ENCODE results near the gene MXRA8.

Gene MXRA8

GRCh38 chr1:1340791-1341548 is 17.4 kb downstream of the MXRA8 start:
- WGBS, 2 experiments (ENCODE audit: insufficient coverage in 2 of 2): 94 to 95% methylated on average over 28 to 36 of the region's 36 CpGs
- Histone ChIP-seq H3K4me3 (ENCODE audit: extremely low read depth, insufficient read depth, low read length, poor library complexity, severe bottlenecking) (no peak overlapping the region), H3K27ac (ENCODE audit: low read depth, low read length, severe bottlenecking) (no peak overlapping the region), H3K36me3 (ENCODE audit: control insufficient read depth, insufficient read depth, low read length) (peaks cover 48% of the 10 kb centered on the region), H3K4me1 (ENCODE audit: control insufficient read depth, insufficient read depth, low read length, poor library complexity, severe bottlenecking) (peaks cover 8% of the 10 kb centered on the region), H3K9me3 (ENCODE audit: control insufficient read depth, low read length) (no peaks in the 10 kb centered on the region)

GRCh38 chr1:1340185-1340584 is 18.2 kb downstream of the MXRA8 start:
- Histone ChIP-seq H3K4me1 (ENCODE audit: control insufficient read depth, insufficient read depth, low read length, poor library complexity, severe bottlenecking) (peaks cover under 1% of the 10 kb centered on the region), H3K36me3 (ENCODE audit: control insufficient read depth, insufficient read depth, low read length) (peaks cover 49% of the 10 kb centered on the region), H3K27ac (ENCODE audit: low read depth, low read length, severe bottlenecking) (no peak overlapping the region), H3K9me3 (ENCODE audit: control insufficient read depth, low read length) (no peaks in the 10 kb centered on the region), H3K4me3 (ENCODE audit: extremely low read depth, insufficient read depth, low read length, poor library complexity, severe bottlenecking) (no peak overlapping the region)
- 94 to 95% methylated on average over 14 to 23 of the region's 23 CpGs for WGBS, 2 experiments (ENCODE audit: insufficient coverage in 2 of 2)

- Histone ChIP-seq H3K27ac (ENCODE audit: low read depth, low read length, severe bottlenecking) (no peak overlapping the region), H3K36me3 (ENCODE audit: control insufficient read depth, insufficient read depth, low read length) (peaks cover 49% of the 10 kb centered on the region), H3K9me3 (ENCODE audit: control insufficient read depth, low read length) (no peaks in the 10 kb centered on the region), H3K4me3 (ENCODE audit: extremely low read depth, insufficient read depth, low read length, poor library complexity, severe bottlenecking) (no peak overlapping the region), H3K4me1 (ENCODE audit: control insufficient read depth, insufficient read depth, low read length, poor library complexity, severe bottlenecking) (no peaks in the 10 kb centered on the region)
- WGBS, 2 experiments (ENCODE audit: insufficient coverage in 2 of 2): 95 to 96% methylated on average over 35 to 36 of the region's 36 CpGs
Measured at GRCh38 chr1:1338278-1338677, 20.1 kb downstream of the MXRA8 start.

GRCh38 chr1:1337793-1338147 is 20.6 kb downstream of the MXRA8 start:
- H3K4me1 ChIP-seq (ENCODE audit: control insufficient read depth, insufficient read depth, low read length, poor library complexity, severe bottlenecking): no peaks in the 10 kb centered on the region
- WGBS, 2 experiments (ENCODE audit: insufficient coverage in 2 of 2): 84 to 90% methylated on average over 9 to 13 of the region's 18 CpGs

GRCh38 chr1:1336931-1337792 is 21.2 kb downstream of the MXRA8 start:
- Histone ChIP-seq H3K27ac (ENCODE audit: low read depth, low read length, severe bottlenecking) (no peak overlapping the region), H3K9me3 (ENCODE audit: control insufficient read depth, low read length) (no peaks in the 10 kb centered on the region), H3K36me3 (ENCODE audit: control insufficient read depth, insufficient read depth, low read length) (peaks cover 49% of the 10 kb centered on the region), H3K4me3 (ENCODE audit: extremely low read depth, insufficient read depth, low read length, poor library complexity, severe bottlenecking) (no peak overlapping the region), H3K4me1 (ENCODE audit: control insufficient read depth, insufficient read depth, low read length, poor library complexity, severe bottlenecking) (no peaks in the 10 kb centered on the region)
- 95 to 98% methylated on average over 26 to 32 of the region's 32 CpGs for WGBS, 2 experiments (ENCODE audit: insufficient coverage in 2 of 2)

More at GRCh38 chr1:1337793-1338147, 20.6 kb downstream of the MXRA8 start:
- H3K36me3 ChIP-seq (ENCODE audit: control insufficient read depth, insufficient read depth, low read length): peaks cover 49% of the 10 kb centered on the region
- H3K9me3 ChIP-seq (ENCODE audit: control insufficient read depth, low read length): no peaks in the 10 kb centered on the region
- no peak overlapping the region for H3K27ac ChIP-seq (ENCODE audit: low read depth, low read length, severe bottlenecking)
- H3K4me3 ChIP-seq (ENCODE audit: extremely low read depth, insufficient read depth, low read length, poor library complexity, severe bottlenecking): no peak overlapping the region

GRCh38 chr1:1336446-1336845 is 21.9 kb downstream of the MXRA8 start:
- 94 to 95% methylated on average over 19 to 26 of the region's 26 CpGs for WGBS, 2 experiments (ENCODE audit: insufficient coverage in 2 of 2)
- H3K4me3 ChIP-seq (ENCODE audit: extremely low read depth, insufficient read depth, low read length, poor library complexity, severe bottlenecking): no peak overlapping the region

GRCh38 chr1:1335792-1336248 is 22.5 kb downstream of the MXRA8 start:
- WGBS, 2 experiments (ENCODE audit: insufficient coverage in 2 of 2): 94 to 98% methylated on average over 18 to 19 of the region's 21 CpGs
- no peak overlapping the region for H3K4me3 ChIP-seq (ENCODE audit: extremely low read depth, insufficient read depth, low read length, poor library complexity, severe bottlenecking)
- H3K4me1 ChIP-seq (ENCODE audit: control insufficient read depth, insufficient read depth, low read length, poor library complexity, severe bottlenecking): no peaks in the 10 kb centered on the region
- no peaks in the 10 kb centered on the region for H3K9me3 ChIP-seq (ENCODE audit: control insufficient read depth, low read length)
- H3K27ac ChIP-seq (ENCODE audit: low read depth, low read length, severe bottlenecking): no peak overlapping the region
- peaks cover 36% of the 10 kb centered on the region for H3K36me3 ChIP-seq (ENCODE audit: control insufficient read depth, insufficient read depth, low read length)

More at GRCh38 chr1:1336446-1336845, 21.9 kb downstream of the MXRA8 start:
- H3K27ac ChIP-seq (ENCODE audit: low read depth, low read length, severe bottlenecking): no peak overlapping the region
- H3K4me1 ChIP-seq (ENCODE audit: control insufficient read depth, insufficient read depth, low read length, poor library complexity, severe bottlenecking): no peaks in the 10 kb centered on the region
- no peaks in the 10 kb centered on the region for H3K9me3 ChIP-seq (ENCODE audit: control insufficient read depth, low read length)
- H3K36me3 ChIP-seq (ENCODE audit: control insufficient read depth, insufficient read depth, low read length): peaks cover 42% of the 10 kb centered on the region

GRCh38 chr1:1335283-1335682 is 23.1 kb downstream of the MXRA8 start:
- 95 to 97% methylated on average over 11 to 15 of the region's 16 CpGs for WGBS, 2 experiments (ENCODE audit: insufficient coverage in 2 of 2)
- H3K9me3 ChIP-seq (ENCODE audit: control insufficient read depth, low read length): no peaks in the 10 kb centered on the region
- H3K36me3 ChIP-seq (ENCODE audit: control insufficient read depth, insufficient read depth, low read length): peaks cover 31% of the 10 kb centered on the region
- H3K4me3 ChIP-seq (ENCODE audit: extremely low read depth, insufficient read depth, low read length, poor library complexity, severe bottlenecking): no peak overlapping the region
- H3K4me1 ChIP-seq (ENCODE audit: control insufficient read depth, insufficient read depth, low read length, poor library complexity, severe bottlenecking): no peaks in the 10 kb centered on the region
- H3K27ac ChIP-seq (ENCODE audit: low read depth, low read length, severe bottlenecking): no peak overlapping the region

- no peak overlapping the region for H3K27ac ChIP-seq (ENCODE audit: low read depth, low read length, severe bottlenecking)
- H3K4me1 ChIP-seq (ENCODE audit: control insufficient read depth, insufficient read depth, low read length, poor library complexity, severe bottlenecking): no peaks in the 10 kb centered on the region
- H3K4me3 ChIP-seq (ENCODE audit: extremely low read depth, insufficient read depth, low read length, poor library complexity, severe bottlenecking): no peak overlapping the region
- 61 to 79% methylated on average over 11 of the region's 11 CpGs for WGBS, 2 experiments (ENCODE audit: insufficient coverage in 2 of 2)
- no peaks in the 10 kb centered on the region for H3K9me3 ChIP-seq (ENCODE audit: control insufficient read depth, low read length)
- H3K36me3 ChIP-seq (ENCODE audit: control insufficient read depth, insufficient read depth, low read length): peaks cover 29% of the 10 kb centered on the region
Measured at GRCh38 chr1:1334835-1335234, 23.5 kb downstream of the MXRA8 start.

- H3K36me3 ChIP-seq (ENCODE audit: control insufficient read depth, insufficient read depth, low read length): peaks cover 25% of the 10 kb centered on the region
- WGBS, 2 experiments (ENCODE audit: insufficient coverage in 2 of 2): 94% methylated on average over 36 of the region's 36 CpGs
- H3K4me3 ChIP-seq (ENCODE audit: extremely low read depth, insufficient read depth, low read length, poor library complexity, severe bottlenecking): no peak overlapping the region
- H3K27ac ChIP-seq (ENCODE audit: low read depth, low read length, severe bottlenecking): no peak overlapping the region
- H3K4me1 ChIP-seq (ENCODE audit: control insufficient read depth, insufficient read depth, low read length, poor library complexity, severe bottlenecking): no peaks in the 10 kb centered on the region
- no peaks in the 10 kb centered on the region for H3K9me3 ChIP-seq (ENCODE audit: control insufficient read depth, low read length)
Measured at GRCh38 chr1:1333551-1334241, 24.7 kb downstream of the MXRA8 start.

Measured in mesodermal cell (in vitro differentiated cells).